Endothelial cell of umbilical vein (primary cell): Measurements from ENCODE around the gene ARHGAP22.

Source experiments
- EZH2 ChIP-seq: IDR thresholded peaks from 2 replicates; pipeline ENCODE4 v1.6.1; 2012; ENCODE audit warnings: borderline replicate concordance, low read depth, mild to moderate bottlenecking, moderate library complexity, low read length, inconsistent platforms; ENCODE audit not compliant: severe bottlenecking
- MYC ChIP-seq: IDR thresholded peaks from one replicate; pipeline ENCODE4 v1.6.1; 2011; ENCODE audit warnings: mild to moderate bottlenecking, low read depth, low read length
- POLR2A ChIP-seq: IDR thresholded peaks from 2 replicates; pipeline ENCODE4 v1.6.1; 2012; ENCODE audit warnings: low read depth, mild to moderate bottlenecking, control low read depth, low read length
- POLR2AphosphoS5 ChIP-seq: IDR thresholded peaks from 2 replicates; pipeline ENCODE4 v1.6.1; 2012; ENCODE audit warnings: low read depth, mild to moderate bottlenecking, control low read depth, low read length, moderate library complexity; ENCODE audit not compliant: insufficient read depth
- TF ChIP-seq, protein P1 (sequence below), 2 donors: IDR thresholded peaks; 1 replicate in 1 of 2; 2 replicates in 1 of 2; pipeline ENCODE4 v1.5.1; 2011; ENCODE audit warnings: low read length in 2 of 2, mild to moderate bottlenecking in 2 of 2, moderate library complexity in 2 of 2, control low read depth in 1 of 2, inconsistent platforms in 1 of 2, low read depth in 1 of 2; ENCODE audit not compliant: insufficient read depth in 1 of 2; ENCODE audit errors: extremely low read depth in 1 of 2
- TF ChIP-seq, protein P2 (sequence below): IDR thresholded peaks from 2 replicates; pipeline ENCODE4 v1.6.1; 2011; ENCODE audit not compliant: insufficient read depth, insufficient read length

DNA sequence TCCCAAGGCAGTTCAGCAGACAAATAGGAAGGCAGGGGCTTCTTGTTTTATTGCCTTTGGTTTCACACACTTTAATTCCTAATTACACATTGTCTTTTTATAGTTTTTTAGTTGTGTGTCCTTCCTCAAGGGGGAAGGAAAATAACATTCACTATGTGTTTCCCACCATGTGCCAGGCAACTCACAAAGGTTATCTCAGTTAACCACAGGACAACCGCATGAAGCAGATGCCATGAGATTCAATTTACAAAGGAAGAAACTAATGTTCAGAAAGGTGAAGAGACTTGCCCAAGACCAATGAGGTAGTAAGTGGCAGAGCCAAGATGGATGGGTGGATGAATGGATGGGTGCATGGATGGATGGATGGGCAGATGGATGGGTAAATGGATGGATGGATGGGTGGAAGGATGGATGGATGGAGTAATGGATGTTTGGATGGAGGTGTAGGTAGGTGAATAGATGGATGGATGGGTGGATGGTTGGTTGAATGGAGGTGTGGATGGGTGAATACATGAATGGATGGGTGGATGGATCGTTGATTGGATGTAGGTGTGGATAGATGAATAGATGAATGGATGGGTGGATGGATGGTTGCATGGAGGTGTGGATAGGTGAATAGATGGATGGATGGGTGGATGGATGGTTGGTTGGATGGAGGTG lies 77.9 kb downstream of the ARHGAP22 start:
- TF ChIP-seq, protein P1, sequence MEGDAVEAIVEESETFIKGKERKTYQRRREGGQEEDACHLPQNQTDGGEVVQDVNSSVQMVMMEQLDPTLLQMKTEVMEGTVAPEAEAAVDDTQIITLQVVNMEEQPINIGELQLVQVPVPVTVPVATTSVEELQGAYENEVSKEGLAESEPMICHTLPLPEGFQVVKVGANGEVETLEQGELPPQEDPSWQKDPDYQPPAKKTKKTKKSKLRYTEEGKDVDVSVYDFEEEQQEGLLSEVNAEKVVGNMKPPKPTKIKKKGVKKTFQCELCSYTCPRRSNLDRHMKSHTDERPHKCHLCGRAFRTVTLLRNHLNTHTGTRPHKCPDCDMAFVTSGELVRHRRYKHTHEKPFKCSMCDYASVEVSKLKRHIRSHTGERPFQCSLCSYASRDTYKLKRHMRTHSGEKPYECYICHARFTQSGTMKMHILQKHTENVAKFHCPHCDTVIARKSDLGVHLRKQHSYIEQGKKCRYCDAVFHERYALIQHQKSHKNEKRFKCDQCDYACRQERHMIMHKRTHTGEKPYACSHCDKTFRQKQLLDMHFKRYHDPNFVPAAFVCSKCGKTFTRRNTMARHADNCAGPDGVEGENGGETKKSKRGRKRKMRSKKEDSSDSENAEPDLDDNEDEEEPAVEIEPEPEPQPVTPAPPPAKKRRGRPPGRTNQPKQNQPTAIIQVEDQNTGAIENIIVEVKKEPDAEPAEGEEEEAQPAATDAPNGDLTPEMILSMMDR (IDR thresholded peaks at IDR 0.05; ENCODE audit: extremely low read depth in 1 of 2, insufficient read depth in 1 of 2, low read depth in 1 of 2, low read length in 2 of 2), result no peak
- no peak for TF ChIP-seq POLR2A
- no peak for TF ChIP-seq POLR2AphosphoS5
- no peak for TF ChIP-seq MYC
- TF ChIP-seq, protein P2, sequence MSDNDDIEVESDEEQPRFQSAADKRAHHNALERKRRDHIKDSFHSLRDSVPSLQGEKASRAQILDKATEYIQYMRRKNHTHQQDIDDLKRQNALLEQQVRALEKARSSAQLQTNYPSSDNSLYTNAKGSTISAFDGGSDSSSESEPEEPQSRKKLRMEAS, result no peak
- no peak for TF ChIP-seq EZH2
